ENCODE results near the gene GSS. TPM values are rescaled to one million over a fixed set of nuclear protein-coding genes. Genes with fewer than 3 reads are reported as not detected.

The GSS gene
- total RNA-seq, 4 donors from 2014 or later, result 45.7 to 81.8 (median 62.4) TPM

GRCh38 chr20:34999021-34999451, 43.4 kb upstream of the GSS start:
- no peak for DNase-seq
- WGBS, 2 donors, result 91 to 95% methylated on average over 25 of the region's 25 CpGs

DNA sequence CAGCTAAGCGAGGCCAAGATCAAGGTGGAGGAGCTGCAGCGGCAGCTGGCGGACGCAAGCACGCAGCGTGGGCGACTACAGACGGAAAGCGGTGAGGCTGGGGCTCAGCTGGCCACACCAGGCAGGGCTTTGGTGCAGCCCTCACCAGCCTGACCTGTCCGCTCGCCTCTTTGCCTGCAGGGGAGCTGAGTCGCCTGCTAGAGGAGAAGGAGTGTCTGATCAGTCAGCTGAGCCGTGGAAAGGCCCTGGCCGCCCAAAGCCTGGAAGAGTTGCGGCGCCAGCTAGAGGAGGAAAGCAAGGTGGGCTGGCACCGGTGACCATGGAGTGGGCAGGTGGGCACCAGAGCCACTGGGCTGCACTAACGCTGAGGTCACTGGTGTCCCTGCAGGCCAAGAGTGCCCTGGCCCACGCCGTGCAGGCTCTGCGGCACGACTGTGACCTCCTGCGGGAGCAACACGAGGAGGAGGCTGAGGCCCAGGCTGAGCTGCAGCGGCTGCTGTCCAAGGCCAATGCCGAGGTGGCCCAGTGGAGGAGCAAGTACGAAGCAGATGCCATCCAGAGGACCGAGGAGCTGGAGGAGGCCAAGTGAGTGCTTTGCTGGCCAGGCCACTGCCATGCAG, 42.8 kb upstream of the GSS start:
- Histone ChIP-seq H3K9me3 (no peaks in the 10 kb centered on the region), H3K27me3 (no peaks in the 10 kb centered on the region), H3K27ac (no peak overlapping the region), H3K36me3 (peaks cover 68 to 77% of the 10 kb centered on the region in 2 donors), H3K4me3 (replicated peaks in 1 of 3) (no peak overlapping the region), H3K4me1 (no peaks in the 10 kb centered on the region)
- TF ChIP-seq POLR2A (IDR thresholded peaks at IDR 0.05), result no peak
- TF ChIP-seq, protein P1, sequence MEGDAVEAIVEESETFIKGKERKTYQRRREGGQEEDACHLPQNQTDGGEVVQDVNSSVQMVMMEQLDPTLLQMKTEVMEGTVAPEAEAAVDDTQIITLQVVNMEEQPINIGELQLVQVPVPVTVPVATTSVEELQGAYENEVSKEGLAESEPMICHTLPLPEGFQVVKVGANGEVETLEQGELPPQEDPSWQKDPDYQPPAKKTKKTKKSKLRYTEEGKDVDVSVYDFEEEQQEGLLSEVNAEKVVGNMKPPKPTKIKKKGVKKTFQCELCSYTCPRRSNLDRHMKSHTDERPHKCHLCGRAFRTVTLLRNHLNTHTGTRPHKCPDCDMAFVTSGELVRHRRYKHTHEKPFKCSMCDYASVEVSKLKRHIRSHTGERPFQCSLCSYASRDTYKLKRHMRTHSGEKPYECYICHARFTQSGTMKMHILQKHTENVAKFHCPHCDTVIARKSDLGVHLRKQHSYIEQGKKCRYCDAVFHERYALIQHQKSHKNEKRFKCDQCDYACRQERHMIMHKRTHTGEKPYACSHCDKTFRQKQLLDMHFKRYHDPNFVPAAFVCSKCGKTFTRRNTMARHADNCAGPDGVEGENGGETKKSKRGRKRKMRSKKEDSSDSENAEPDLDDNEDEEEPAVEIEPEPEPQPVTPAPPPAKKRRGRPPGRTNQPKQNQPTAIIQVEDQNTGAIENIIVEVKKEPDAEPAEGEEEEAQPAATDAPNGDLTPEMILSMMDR (IDR thresholded peaks at IDR 0.05), result no peak
- no peak for DNase-seq
- 93 to 96% methylated on average over 21 to 23 of the region's 28 CpGs for WGBS, 2 donors
- intact Hi-C loops (cut with DNase I), result no loop called here

More at GRCh38 chr20:34999021-34999451, 43.4 kb upstream of the GSS start:
- H3K4me1 ChIP-seq, result no peaks in the 10 kb centered on the region
- TF ChIP-seq POLR2A (IDR thresholded peaks at IDR 0.05), result no peak
- TF ChIP-seq, protein P1 (IDR thresholded peaks at IDR 0.05), result no peak
- no peak overlapping the region for H3K27ac ChIP-seq
- H3K36me3 ChIP-seq, result peaks cover 68 to 77% of the 10 kb centered on the region in 2 donors
- intact Hi-C loops (cut with DNase I), result no loop called here
- no peaks in the 10 kb centered on the region for H3K27me3 ChIP-seq
- no peaks in the 10 kb centered on the region for H3K9me3 ChIP-seq
- H3K4me3 ChIP-seq (replicated peaks in 1 of 3), result no peak overlapping the region

- intact Hi-C loops (cut with DNase I), result no loop called here
- no peaks in the 10 kb centered on the region for H3K4me1 ChIP-seq
- WGBS, 2 donors, result 96 to 100% methylated on average over 2 of the region's 2 CpGs
- H3K9me3 ChIP-seq, result no peaks in the 10 kb centered on the region
- no peak for DNase-seq
- TF ChIP-seq POLR2A (IDR thresholded peaks at IDR 0.05), result no peak
- TF ChIP-seq, protein P1 (IDR thresholded peaks at IDR 0.05), result no peak
- no peaks in the 10 kb centered on the region for H3K27me3 ChIP-seq
- H3K27ac ChIP-seq, result no peak overlapping the region
- no peak overlapping the region for H3K4me3 ChIP-seq (replicated peaks in 1 of 3)
- H3K36me3 ChIP-seq, result peaks cover 65 to 76% of the 10 kb centered on the region in 2 donors
Observed at GRCh38 chr20:34997774-34998173, 42.2 kb upstream of the GSS start.

- intact Hi-C loops (cut with DNase I), result no loop called here
- Histone ChIP-seq H3K27me3 (no peaks in the 10 kb centered on the region), H3K27ac (no peak overlapping the region), H3K9me3 (no peaks in the 10 kb centered on the region), H3K36me3 (peaks cover 59 to 72% of the 10 kb centered on the region in 2 donors), H3K4me3 (replicated peaks in 1 of 3) (no peak overlapping the region), H3K4me1 (no peaks in the 10 kb centered on the region)
- DNase-seq, result no peak
- WGBS, 2 donors, result 64 to 74% methylated on average over 39 of the region's 39 CpGs
- TF ChIP-seq, protein P1 (IDR thresholded peaks at IDR 0.05), result no peak
- no peak for TF ChIP-seq POLR2A (IDR thresholded peaks at IDR 0.05)
Observed at GRCh38 chr20:34997131-34997561, 41.5 kb upstream of the GSS start.

- TF ChIP-seq, protein P1 (IDR thresholded peaks at IDR 0.05), result no peak
- TF ChIP-seq POLR2A (IDR thresholded peaks at IDR 0.05), result no peak
- intact Hi-C loops (cut with DNase I), result no loop called here
- no peak overlapping the region for H3K4me3 ChIP-seq (replicated peaks in 1 of 3)
- no peaks in the 10 kb centered on the region for H3K27me3 ChIP-seq
- H3K27ac ChIP-seq, result no peak overlapping the region
- 97% methylated on average over 25 to 26 of the region's 26 CpGs for WGBS, 2 donors
- peaks cover 52 to 65% of the 10 kb centered on the region in 2 donors for H3K36me3 ChIP-seq
- DNase-seq, result no peak
- no peaks in the 10 kb centered on the region for H3K9me3 ChIP-seq
- no peaks in the 10 kb centered on the region for H3K4me1 ChIP-seq
Observed at GRCh38 chr20:34996243-34997028, 40.8 kb upstream of the GSS start.

All from thyroid gland (tissue), 4 donors.